ENCODE results near the gene TBC1D25.

TBC1D25 gene

DNA sequence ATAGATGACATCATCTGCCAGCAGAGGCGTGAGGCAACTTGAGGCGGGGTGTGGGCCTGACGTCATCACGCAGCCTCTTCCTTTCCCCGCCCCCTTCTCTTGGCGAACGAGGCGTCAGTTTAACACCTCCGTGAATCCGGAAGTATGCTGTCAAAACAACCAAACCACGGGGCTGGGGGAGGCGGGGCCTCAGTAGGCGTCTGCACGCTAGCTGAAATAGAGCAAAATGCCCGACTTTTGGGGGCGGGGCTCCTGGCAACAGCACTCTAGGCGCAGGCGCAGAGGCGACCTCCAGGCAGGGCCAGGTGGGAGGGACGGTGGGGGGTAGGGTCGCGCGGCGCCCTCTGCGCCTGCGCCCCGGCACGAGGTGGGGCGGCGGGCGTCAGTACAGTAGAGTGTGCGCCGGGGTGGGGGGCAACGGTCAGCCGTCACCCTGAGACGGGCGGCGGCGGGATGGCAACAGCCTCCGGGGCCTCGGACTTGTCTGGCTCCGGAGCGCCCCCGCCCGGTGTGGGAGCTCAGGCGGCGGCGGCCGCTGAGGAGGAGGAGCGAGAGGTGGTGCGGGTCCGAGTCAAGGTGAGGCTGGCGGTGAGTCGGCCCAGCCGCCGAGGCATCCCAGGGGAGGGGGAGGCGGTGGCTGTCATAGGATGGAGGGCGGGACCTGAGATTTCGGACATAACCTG, at the start of gene TBC1D25 (continued):
- TF ChIP-seq ZNF843 (tag by site-specific recombination; IDR thresholded peaks at IDR 0.05) (peak; percentile 18; the same call in 1 of the 2 replicates), ZBTB17 (tag by site-specific recombination; IDR thresholded peaks at IDR 0.05) (peak; percentile 48; the same call in 1 of the 2 replicates), OSR2 (tag by site-specific recombination; IDR thresholded peaks at IDR 0.05) (0 out of 2 replicates have a peak, but pooled peaks have one; percentile 10), ZNF174 (tag by site-specific recombination; IDR thresholded peaks at IDR 0.05) (no peak), ZNF747 (tag by site-specific recombination; IDR thresholded peaks at IDR 0.05) (no peak), WT1 (tag by site-specific recombination; IDR thresholded peaks at IDR 0.05) (no peak; the same call in 1 of the 2 replicates), ZFP37 (tag by site-specific recombination; IDR thresholded peaks at IDR 0.05) (no peak), ZNF311 (tag by site-specific recombination; IDR thresholded peaks at IDR 0.05; ENCODE audit: borderline replicate concordance) (no peak), ZBTB7A (tag by site-specific recombination; IDR thresholded peaks at IDR 0.05; ENCODE audit: low read depth) (no peak), EGR2 (tag by site-specific recombination; IDR thresholded peaks at IDR 0.05; ENCODE audit: low read depth) (peak; percentile 71), ZNF341 (tag by site-specific recombination; IDR thresholded peaks at IDR 0.05; ENCODE audit: low read depth) (peak; percentile 66), ZNF114 (tag by site-specific recombination; IDR thresholded peaks at IDR 0.05) (no peak), ZNF433 (tag by site-specific recombination; IDR thresholded peaks at IDR 0.05; ENCODE audit: low read depth) (no peak), ZBTB21 (tag by site-specific recombination; IDR thresholded peaks at IDR 0.05) (peak; percentile 99), ZNF140 (tag by site-specific recombination; IDR thresholded peaks at IDR 0.05) (no peak), ZNF404 (tag by site-specific recombination; IDR thresholded peaks at IDR 0.05) (no peak), ZNF621 (tag by site-specific recombination; IDR thresholded peaks at IDR 0.05) (no peak), ZNF324 (tag by site-specific recombination; IDR thresholded peaks at IDR 0.05) (peak; percentile 52), BCL11B (tag by site-specific recombination; IDR thresholded peaks at IDR 0.05; ENCODE audit: low read depth) (0 out of 2 replicates have a peak, but pooled peaks have one; percentile 42), BCL11A (tag by site-specific recombination; IDR thresholded peaks at IDR 0.05; ENCODE audit: low read depth) (no peak), HOXD13 (CRISPR knock-in tag; IDR thresholded peaks at IDR 0.05; ENCODE audit: borderline replicate concordance) (no peak), ZNF394 (tag by site-specific recombination; IDR thresholded peaks at IDR 0.05; ENCODE audit: borderline replicate concordance) (peak; percentile 34; the same call in 1 of the 2 replicates)
- TF ChIP-seq, protein P1, sequence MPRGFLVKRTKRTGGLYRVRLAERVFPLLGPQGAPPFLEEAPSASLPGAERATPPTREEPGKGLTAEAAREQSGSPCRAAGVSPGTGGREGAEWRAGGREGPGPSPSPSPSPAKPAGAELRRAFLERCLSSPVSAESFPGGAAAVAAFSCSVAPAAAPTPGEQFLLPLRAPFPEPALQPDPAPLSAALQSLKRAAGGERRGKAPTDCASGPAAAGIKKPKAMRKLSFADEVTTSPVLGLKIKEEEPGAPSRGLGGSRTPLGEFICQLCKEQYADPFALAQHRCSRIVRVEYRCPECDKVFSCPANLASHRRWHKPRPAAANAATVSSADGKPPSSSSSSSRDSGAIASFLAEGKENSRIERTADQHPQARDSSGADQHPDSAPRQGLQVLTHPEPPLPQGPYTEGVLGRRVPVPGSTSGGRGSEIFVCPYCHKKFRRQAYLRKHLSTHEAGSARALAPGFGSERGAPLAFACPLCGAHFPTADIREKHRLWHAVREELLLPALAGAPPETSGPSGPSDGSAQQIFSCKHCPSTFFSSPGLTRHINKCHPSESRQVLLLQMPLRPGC (tag by site-specific recombination; IDR thresholded peaks at IDR 0.05): peak; percentile 17; the same call in 1 of the 2 replicates
- TF ChIP-seq, protein P2, sequence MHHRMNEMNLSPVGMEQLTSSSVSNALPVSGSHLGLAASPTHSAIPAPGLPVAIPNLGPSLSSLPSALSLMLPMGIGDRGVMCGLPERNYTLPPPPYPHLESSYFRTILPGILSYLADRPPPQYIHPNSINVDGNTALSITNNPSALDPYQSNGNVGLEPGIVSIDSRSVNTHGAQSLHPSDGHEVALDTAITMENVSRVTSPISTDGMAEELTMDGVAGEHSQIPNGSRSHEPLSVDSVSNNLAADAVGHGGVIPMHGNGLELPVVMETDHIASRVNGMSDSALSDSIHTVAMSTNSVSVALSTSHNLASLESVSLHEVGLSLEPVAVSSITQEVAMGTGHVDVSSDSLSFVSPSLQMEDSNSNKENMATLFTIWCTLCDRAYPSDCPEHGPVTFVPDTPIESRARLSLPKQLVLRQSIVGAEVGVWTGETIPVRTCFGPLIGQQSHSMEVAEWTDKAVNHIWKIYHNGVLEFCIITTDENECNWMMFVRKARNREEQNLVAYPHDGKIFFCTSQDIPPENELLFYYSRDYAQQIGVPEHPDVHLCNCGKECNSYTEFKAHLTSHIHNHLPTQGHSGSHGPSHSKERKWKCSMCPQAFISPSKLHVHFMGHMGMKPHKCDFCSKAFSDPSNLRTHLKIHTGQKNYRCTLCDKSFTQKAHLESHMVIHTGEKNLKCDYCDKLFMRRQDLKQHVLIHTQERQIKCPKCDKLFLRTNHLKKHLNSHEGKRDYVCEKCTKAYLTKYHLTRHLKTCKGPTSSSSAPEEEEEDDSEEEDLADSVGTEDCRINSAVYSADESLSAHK (tag by site-specific recombination; IDR thresholded peaks at IDR 0.05): 0 out of 2 replicates have a peak, but pooled peaks have one; percentile 8
- TF ChIP-seq, protein P3, sequence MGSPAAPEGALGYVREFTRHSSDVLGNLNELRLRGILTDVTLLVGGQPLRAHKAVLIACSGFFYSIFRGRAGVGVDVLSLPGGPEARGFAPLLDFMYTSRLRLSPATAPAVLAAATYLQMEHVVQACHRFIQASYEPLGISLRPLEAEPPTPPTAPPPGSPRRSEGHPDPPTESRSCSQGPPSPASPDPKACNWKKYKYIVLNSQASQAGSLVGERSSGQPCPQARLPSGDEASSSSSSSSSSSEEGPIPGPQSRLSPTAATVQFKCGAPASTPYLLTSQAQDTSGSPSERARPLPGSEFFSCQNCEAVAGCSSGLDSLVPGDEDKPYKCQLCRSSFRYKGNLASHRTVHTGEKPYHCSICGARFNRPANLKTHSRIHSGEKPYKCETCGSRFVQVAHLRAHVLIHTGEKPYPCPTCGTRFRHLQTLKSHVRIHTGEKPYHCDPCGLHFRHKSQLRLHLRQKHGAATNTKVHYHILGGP (tag by site-specific recombination; IDR thresholded peaks at IDR 0.05): no peak
- TF ChIP-seq, protein P4, sequence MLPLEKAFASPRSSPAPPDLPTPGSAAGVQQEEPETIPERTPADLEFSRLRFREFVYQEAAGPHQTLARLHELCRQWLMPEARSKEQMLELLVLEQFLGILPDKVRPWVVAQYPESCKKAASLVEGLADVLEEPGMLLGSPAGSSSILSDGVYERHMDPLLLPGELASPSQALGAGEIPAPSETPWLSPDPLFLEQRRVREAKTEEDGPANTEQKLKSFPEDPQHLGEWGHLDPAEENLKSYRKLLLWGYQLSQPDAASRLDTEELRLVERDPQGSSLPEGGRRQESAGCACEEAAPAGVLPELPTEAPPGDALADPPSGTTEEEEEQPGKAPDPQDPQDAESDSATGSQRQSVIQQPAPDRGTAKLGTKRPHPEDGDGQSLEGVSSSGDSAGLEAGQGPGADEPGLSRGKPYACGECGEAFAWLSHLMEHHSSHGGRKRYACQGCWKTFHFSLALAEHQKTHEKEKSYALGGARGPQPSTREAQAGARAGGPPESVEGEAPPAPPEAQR (tag by site-specific recombination; IDR thresholded peaks at IDR 0.05): no peak
- TF ChIP-seq, protein P5, sequence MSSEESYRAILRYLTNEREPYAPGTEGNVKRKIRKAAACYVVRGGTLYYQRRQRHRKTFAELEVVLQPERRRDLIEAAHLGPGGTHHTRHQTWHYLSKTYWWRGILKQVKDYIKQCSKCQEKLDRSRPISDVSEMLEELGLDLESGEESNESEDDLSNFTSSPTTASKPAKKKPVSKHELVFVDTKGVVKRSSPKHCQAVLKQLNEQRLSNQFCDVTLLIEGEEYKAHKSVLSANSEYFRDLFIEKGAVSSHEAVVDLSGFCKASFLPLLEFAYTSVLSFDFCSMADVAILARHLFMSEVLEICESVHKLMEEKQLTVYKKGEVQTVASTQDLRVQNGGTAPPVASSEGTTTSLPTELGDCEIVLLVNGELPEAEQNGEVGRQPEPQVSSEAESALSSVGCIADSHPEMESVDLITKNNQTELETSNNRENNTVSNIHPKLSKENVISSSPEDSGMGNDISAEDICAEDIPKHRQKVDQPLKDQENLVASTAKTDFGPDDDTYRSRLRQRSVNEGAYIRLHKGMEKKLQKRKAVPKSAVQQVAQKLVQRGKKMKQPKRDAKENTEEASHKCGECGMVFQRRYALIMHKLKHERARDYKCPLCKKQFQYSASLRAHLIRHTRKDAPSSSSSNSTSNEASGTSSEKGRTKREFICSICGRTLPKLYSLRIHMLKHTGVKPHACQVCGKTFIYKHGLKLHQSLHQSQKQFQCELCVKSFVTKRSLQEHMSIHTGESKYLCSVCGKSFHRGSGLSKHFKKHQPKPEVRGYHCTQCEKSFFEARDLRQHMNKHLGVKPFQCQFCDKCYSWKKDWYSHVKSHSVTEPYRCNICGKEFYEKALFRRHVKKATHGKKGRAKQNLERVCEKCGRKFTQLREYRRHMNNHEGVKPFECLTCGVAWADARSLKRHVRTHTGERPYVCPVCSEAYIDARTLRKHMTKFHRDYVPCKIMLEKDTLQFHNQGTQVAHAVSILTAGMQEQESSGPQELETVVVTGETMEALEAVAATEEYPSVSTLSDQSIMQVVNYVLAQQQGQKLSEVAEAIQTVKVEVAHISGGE (tag by site-specific recombination; conservative IDR thresholded peaks at IDR 0.05; ENCODE audit: low read depth): no peak
- TF ChIP-seq, protein P6, sequence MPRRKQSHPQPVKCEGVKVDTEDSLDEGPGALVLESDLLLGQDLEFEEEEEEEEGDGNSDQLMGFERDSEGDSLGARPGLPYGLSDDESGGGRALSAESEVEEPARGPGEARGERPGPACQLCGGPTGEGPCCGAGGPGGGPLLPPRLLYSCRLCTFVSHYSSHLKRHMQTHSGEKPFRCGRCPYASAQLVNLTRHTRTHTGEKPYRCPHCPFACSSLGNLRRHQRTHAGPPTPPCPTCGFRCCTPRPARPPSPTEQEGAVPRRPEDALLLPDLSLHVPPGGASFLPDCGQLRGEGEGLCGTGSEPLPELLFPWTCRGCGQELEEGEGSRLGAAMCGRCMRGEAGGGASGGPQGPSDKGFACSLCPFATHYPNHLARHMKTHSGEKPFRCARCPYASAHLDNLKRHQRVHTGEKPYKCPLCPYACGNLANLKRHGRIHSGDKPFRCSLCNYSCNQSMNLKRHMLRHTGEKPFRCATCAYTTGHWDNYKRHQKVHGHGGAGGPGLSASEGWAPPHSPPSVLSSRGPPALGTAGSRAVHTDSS (tag by site-specific recombination; IDR thresholded peaks at IDR 0.05): peak; percentile 27; the same call in 1 of the 2 replicates
